ENCODE data around the gene MINDY4. TPM values are rescaled to one million over a fixed set of nuclear protein-coding genes. Genes with fewer than 3 reads are reported as not detected.

MINDY4 gene
- total and polyA plus RNA-seq, 2 of the 13 experiments (the other 11 are each of a cell fraction or from before 2014, with no cell fraction given): not detected

GRCh38 chr7:30931161-30931928 lies 160.1 kb downstream of the MINDY4 start:
- no peak overlapping the region for H3K4me3 ChIP-seq (replicated peaks in 1 of 3; ENCODE audit: insufficient read depth in 1 of 3, low read depth in 2 of 3, low read length in 3 of 3)
- WGBS (ENCODE audit: low lambda C conversion rate): 55% methylated on average over 18 of the region's 24 CpGs
- peaks cover 4 to 12% of the 10 kb centered on the region in 2 experiments; a peak in 4 of 5 replicates for H3K27me3 ChIP-seq (ENCODE audit: control insufficient read depth in 1 of 2, insufficient read depth in 2 of 2, low read length in 2 of 2)
- H3K4me1 ChIP-seq (ENCODE audit: insufficient read depth, low read length): no peaks in the 10 kb centered on the region
- H3K9ac ChIP-seq (ENCODE audit: insufficient read depth, low read depth, low read length): no peak overlapping the region
- no TSS peak for BruUV-seq (replicated peaks)
- intact Hi-C loops (cut with micrococcal nuclease; ENCODE audit: unreplicated experiment) (no loop called here), in situ Hi-C loops (cut with HindIII; ENCODE audit: extremely low pct_ligation_motif_present, low pct_unique_long_range_greater_than_20kb) (no loop called here)
- H3K9me3 ChIP-seq (ENCODE audit: low read length): no peaks in the 10 kb centered on the region
- ATAC-seq (no peak), DNase-seq (ENCODE audit: low spot score) (no peak), FAIRE-seq (no peak)
- H4K20me1 ChIP-seq (ENCODE audit: insufficient read depth, low read length): no peaks in the 10 kb centered on the region
- H3K27ac ChIP-seq (ENCODE audit: extremely low read length, insufficient read depth, low read length): no peak overlapping the region
- H3K36me3 ChIP-seq (replicated peaks in 1 of 2; ENCODE audit: control insufficient read depth in 1 of 2, insufficient read depth in 2 of 2, low read length in 2 of 2): no peaks in the 10 kb centered on the region
- no peaks in the 10 kb centered on the region for H3K79me2 ChIP-seq (ENCODE audit: insufficient read depth, low read length)
- H2AFZ ChIP-seq (ENCODE audit: low read length): no peak overlapping the region
- no peak overlapping the region for H3K4me2 ChIP-seq (ENCODE audit: low read depth, low read length)
- TF ChIP-seq TEF (CRISPR knock-in tag; IDR thresholded peaks at IDR 0.05) (no peak), GPN1 (CRISPR knock-in tag; IDR thresholded peaks at IDR 0.05; ENCODE audit: borderline replicate concordance) (no peak), ZMAT3 (CRISPR knock-in tag; conservative IDR thresholded peaks at IDR 0.05) (no peak), TCF7 (IDR thresholded peaks at IDR 0.05; ENCODE audit: low read depth) (no peak), ZNF383 (CRISPR knock-in tag; IDR thresholded peaks at IDR 0.05; ENCODE audit: borderline replicate concordance) (no peak), HMG20B (CRISPR knock-in tag; conservative IDR thresholded peaks at IDR 0.05) (no peak), PLSCR1 (CRISPR knock-in tag; IDR thresholded peaks at IDR 0.05; ENCODE audit: borderline replicate concordance) (no peak), KDM4B (CRISPR knock-in tag; IDR thresholded peaks at IDR 0.05) (no peak), DMAP1 (CRISPR knock-in tag; IDR thresholded peaks at IDR 0.05) (no peak), CERS6 (CRISPR knock-in tag; IDR thresholded peaks at IDR 0.05) (no peak), IKZF1 (IDR thresholded peaks at IDR 0.05) (no peak), NFIB (CRISPR knock-in tag; IDR thresholded peaks at IDR 0.05; ENCODE audit: borderline replicate concordance) (no peak), ZNF263 (CRISPR knock-in tag; IDR thresholded peaks at IDR 0.05) (no peak), KMT2A (CRISPR knock-in tag; IDR thresholded peaks at IDR 0.05) (no peak)
- TF ChIP-seq, protein P1, sequence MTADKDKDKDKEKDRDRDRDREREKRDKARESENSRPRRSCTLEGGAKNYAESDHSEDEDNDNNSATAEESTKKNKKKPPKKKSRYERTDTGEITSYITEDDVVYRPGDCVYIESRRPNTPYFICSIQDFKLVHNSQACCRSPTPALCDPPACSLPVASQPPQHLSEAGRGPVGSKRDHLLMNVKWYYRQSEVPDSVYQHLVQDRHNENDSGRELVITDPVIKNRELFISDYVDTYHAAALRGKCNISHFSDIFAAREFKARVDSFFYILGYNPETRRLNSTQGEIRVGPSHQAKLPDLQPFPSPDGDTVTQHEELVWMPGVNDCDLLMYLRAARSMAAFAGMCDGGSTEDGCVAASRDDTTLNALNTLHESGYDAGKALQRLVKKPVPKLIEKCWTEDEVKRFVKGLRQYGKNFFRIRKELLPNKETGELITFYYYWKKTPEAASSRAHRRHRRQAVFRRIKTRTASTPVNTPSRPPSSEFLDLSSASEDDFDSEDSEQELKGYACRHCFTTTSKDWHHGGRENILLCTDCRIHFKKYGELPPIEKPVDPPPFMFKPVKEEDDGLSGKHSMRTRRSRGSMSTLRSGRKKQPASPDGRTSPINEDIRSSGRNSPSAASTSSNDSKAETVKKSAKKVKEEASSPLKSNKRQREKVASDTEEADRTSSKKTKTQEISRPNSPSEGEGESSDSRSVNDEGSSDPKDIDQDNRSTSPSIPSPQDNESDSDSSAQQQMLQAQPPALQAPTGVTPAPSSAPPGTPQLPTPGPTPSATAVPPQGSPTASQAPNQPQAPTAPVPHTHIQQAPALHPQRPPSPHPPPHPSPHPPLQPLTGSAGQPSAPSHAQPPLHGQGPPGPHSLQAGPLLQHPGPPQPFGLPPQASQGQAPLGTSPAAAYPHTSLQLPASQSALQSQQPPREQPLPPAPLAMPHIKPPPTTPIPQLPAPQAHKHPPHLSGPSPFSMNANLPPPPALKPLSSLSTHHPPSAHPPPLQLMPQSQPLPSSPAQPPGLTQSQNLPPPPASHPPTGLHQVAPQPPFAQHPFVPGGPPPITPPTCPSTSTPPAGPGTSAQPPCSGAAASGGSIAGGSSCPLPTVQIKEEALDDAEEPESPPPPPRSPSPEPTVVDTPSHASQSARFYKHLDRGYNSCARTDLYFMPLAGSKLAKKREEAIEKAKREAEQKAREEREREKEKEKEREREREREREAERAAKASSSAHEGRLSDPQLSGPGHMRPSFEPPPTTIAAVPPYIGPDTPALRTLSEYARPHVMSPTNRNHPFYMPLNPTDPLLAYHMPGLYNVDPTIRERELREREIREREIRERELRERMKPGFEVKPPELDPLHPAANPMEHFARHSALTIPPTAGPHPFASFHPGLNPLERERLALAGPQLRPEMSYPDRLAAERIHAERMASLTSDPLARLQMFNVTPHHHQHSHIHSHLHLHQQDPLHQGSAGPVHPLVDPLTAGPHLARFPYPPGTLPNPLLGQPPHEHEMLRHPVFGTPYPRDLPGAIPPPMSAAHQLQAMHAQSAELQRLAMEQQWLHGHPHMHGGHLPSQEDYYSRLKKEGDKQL (CRISPR knock-in tag; IDR thresholded peaks at IDR 0.05; ENCODE audit: low read depth): no peak
- POLR2A ChIA-PET: no interaction called here
- CTCF ChIA-PET (ENCODE audit: low intra/inter-chr PET ratio, low total read pairs): no interaction called here

All from HepG2 (cell line).